Measurements from ENCODE around the gene SPEN.

Gene SPEN

DNA sequence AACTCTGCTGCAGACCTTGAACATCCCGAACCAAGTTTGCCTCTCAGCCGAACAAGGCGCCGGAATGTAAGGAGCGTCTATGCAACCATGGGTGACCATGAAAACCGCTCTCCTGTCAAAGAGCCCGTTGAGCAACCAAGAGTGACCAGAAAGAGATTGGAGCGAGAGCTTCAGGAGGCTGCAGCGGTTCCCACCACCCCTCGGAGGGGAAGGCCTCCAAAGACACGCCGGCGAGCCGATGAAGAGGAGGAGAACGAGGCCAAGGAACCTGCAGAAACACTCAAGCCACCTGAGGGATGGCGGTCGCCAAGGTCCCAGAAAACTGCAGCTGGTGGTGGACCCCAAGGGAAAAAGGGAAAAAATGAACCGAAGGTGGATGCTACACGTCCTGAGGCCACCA is 84.4 kb downstream of the SPEN start:
- TF ChIP-seq FOXP2 (optimal IDR thresholded peaks at IDR 0.05; ENCODE audit: borderline replicate concordance, extremely low read depth, extremely low read length, insufficient read depth) (no peak), SIN3A (IDR thresholded peaks at IDR 0.05; ENCODE audit: borderline replicate concordance, insufficient read depth, low read length) (no peak)

DNA sequence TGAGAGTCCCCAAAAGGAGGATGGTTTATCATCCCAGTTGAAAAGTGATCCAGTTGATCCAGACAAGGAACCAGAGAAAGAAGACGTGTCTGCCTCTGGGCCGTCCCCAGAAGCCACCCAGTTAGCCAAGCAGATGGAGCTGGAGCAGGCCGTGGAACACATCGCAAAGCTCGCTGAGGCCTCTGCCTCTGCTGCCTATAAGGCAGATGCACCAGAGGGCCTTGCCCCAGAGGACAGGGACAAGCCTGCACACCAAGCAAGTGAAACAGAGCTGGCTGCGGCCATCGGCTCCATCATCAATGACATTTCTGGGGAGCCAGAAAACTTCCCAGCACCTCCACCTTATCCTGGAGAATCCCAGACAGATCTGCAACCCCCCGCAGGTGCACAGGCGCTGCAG is 85.1 kb downstream of the SPEN start:
- TF ChIP-seq POLR2AphosphoS5 (IDR thresholded peaks at IDR 0.05; ENCODE audit: low read depth, low read length) (no peak), FOXP2 (optimal IDR thresholded peaks at IDR 0.05; ENCODE audit: borderline replicate concordance, extremely low read depth, extremely low read length, insufficient read depth) (no peak), TAF1 (IDR thresholded peaks at IDR 0.05; ENCODE audit: borderline replicate concordance, insufficient read depth, low read length) (no peak), SIN3A (IDR thresholded peaks at IDR 0.05; ENCODE audit: borderline replicate concordance, insufficient read depth, low read length) (no peak)
- TF ChIP-seq, protein P1, sequence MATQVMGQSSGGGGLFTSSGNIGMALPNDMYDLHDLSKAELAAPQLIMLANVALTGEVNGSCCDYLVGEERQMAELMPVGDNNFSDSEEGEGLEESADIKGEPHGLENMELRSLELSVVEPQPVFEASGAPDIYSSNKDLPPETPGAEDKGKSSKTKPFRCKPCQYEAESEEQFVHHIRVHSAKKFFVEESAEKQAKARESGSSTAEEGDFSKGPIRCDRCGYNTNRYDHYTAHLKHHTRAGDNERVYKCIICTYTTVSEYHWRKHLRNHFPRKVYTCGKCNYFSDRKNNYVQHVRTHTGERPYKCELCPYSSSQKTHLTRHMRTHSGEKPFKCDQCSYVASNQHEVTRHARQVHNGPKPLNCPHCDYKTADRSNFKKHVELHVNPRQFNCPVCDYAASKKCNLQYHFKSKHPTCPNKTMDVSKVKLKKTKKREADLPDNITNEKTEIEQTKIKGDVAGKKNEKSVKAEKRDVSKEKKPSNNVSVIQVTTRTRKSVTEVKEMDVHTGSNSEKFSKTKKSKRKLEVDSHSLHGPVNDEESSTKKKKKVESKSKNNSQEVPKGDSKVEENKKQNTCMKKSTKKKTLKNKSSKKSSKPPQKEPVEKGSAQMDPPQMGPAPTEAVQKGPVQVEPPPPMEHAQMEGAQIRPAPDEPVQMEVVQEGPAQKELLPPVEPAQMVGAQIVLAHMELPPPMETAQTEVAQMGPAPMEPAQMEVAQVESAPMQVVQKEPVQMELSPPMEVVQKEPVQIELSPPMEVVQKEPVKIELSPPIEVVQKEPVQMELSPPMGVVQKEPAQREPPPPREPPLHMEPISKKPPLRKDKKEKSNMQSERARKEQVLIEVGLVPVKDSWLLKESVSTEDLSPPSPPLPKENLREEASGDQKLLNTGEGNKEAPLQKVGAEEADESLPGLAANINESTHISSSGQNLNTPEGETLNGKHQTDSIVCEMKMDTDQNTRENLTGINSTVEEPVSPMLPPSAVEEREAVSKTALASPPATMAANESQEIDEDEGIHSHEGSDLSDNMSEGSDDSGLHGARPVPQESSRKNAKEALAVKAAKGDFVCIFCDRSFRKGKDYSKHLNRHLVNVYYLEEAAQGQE (IDR thresholded peaks at IDR 0.05; ENCODE audit: insufficient read depth in 1 of 2, low read depth in 2 of 2, low read length in 2 of 2), result no peak

DNA sequence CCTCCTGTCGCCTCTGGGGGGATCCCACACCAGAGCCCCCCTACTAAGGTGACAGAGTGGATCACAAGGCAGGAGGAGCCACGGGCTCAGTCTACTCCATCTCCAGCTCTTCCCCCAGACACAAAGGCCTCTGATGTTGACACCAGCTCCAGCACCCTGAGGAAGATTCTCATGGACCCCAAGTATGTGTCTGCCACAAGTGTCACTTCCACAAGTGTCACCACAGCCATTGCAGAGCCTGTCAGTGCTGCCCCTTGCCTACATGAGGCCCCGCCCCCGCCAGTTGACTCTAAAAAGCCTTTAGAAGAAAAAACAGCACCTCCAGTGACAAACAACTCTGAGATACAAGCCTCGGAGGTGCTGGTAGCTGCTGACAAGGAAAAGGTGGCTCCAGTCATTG is 86.2 kb downstream of the SPEN start:
- no peak for TF ChIP-seq SIN3A (IDR thresholded peaks at IDR 0.05; ENCODE audit: borderline replicate concordance, insufficient read depth, low read length)
- TF ChIP-seq POLR2AphosphoS5 (IDR thresholded peaks at IDR 0.05; ENCODE audit: low read depth, low read length), result no peak
- TF ChIP-seq FOXP2 (optimal IDR thresholded peaks at IDR 0.05; ENCODE audit: borderline replicate concordance, extremely low read depth, extremely low read length, insufficient read depth), result no peak
- no peak for TF ChIP-seq TAF1 (IDR thresholded peaks at IDR 0.05; ENCODE audit: borderline replicate concordance, insufficient read depth, low read length)
- TF ChIP-seq, protein P1 (IDR thresholded peaks at IDR 0.05; ENCODE audit: insufficient read depth in 1 of 2, low read depth in 2 of 2, low read length in 2 of 2), result no peak

DNA sequence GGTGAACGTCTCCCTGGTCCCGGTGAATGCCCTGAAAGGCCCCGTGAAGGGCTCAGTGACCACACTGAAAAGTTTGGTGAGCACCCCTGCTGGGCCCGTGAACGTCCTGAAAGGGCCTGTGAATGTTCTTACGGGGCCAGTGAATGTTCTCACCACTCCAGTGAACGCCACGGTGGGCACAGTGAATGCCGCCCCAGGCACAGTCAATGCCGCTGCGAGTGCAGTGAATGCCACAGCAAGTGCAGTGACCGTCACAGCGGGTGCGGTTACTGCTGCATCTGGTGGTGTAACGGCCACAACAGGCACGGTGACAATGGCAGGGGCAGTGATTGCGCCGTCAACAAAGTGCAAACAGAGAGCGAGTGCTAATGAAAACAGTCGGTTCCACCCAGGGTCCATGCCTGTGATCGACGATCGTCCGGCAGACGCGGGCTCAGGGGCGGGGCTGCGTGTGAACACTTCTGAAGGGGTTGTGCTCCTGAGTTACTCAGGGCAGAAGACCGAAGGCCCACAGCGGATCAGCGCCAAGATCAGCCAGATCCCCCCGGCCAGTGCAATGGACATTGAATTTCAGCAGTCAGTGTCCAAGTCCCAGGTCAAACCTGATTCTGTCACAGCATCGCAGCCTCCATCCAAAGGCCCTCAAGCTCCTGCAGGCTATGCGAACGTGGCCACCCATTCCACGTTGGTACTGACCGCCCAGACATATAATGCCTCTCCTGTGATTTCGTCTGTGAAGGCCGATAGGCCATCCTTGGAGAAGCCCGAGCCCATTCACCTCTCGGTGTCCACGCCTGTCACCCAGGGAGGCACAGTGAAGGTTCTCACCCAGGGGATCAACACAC is 86.9 kb downstream of the SPEN start:
- TF ChIP-seq POLR2AphosphoS5 (IDR thresholded peaks at IDR 0.05; ENCODE audit: low read depth, low read length), result no peak
- TF ChIP-seq SIN3A (IDR thresholded peaks at IDR 0.05; ENCODE audit: borderline replicate concordance, insufficient read depth, low read length), result no peak
- TF ChIP-seq, protein P1 (IDR thresholded peaks at IDR 0.05; ENCODE audit: insufficient read depth in 1 of 2, low read depth in 2 of 2, low read length in 2 of 2), result no peak
- no peak for TF ChIP-seq FOXP2 (optimal IDR thresholded peaks at IDR 0.05; ENCODE audit: borderline replicate concordance, extremely low read depth, extremely low read length, insufficient read depth)
- no peak for TF ChIP-seq TAF1 (IDR thresholded peaks at IDR 0.05; ENCODE audit: borderline replicate concordance, insufficient read depth, low read length)

DNA sequence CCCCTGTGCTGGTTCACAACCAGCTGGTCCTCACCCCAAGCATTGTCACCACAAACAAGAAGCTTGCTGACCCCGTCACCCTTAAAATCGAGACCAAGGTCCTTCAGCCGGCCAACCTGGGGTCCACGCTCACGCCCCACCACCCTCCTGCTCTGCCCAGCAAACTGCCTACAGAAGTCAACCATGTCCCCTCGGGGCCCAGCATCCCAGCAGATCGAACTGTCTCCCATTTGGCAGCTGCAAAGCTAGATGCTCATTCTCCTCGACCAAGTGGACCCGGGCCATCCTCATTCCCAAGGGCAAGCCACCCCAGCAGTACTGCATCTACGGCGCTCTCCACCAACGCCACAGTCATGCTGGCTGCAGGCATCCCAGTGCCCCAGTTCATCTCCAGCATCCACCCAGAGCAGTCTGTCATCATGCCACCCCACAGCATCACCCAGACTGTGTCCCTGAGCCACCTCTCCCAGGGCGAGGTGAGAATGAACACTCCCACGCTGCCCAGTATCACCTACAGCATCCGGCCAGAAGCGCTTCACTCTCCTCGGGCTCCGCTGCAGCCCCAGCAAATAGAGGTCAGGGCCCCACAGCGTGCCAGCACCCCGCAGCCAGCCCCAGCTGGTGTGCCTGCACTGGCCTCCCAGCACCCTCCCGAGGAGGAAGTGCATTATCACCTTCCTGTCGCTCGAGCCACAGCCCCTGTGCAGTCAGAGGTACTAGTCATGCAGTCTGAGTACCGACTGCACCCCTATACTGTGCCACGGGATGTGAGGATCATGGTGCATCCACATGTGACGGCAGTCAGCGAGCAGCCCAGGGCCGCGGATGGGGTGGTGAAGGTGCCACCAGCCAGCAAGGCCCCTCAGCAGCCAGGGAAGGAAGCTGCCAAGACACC is 87.8 kb downstream of the SPEN start:
- TF ChIP-seq FOXP2 (optimal IDR thresholded peaks at IDR 0.05; ENCODE audit: borderline replicate concordance, extremely low read depth, extremely low read length, insufficient read depth) (no peak), POLR2AphosphoS5 (IDR thresholded peaks at IDR 0.05; ENCODE audit: low read depth, low read length) (no peak), TAF1 (IDR thresholded peaks at IDR 0.05; ENCODE audit: borderline replicate concordance, insufficient read depth, low read length) (no peak), SIN3A (IDR thresholded peaks at IDR 0.05; ENCODE audit: borderline replicate concordance, insufficient read depth, low read length) (no peak)
- TF ChIP-seq, protein P1 (IDR thresholded peaks at IDR 0.05; ENCODE audit: insufficient read depth in 1 of 2, low read depth in 2 of 2, low read length in 2 of 2), result no peak

Measured in PFSK-1 (cell line).